Right atrium auricular region (tissue), 2 donors: ENCODE data around the gene ZNF256. TPM values are rescaled to one million over a fixed set of nuclear protein-coding genes. Genes with fewer than 3 reads are reported as not detected.

ENCODE experiments used
- DNase-seq: peaks from one replicate; pipeline ENCODE4 v3.0.0-alpha.2; 2019; ENCODE audit warnings: low spot score
- H3K27ac ChIP-seq, 2 donors: fragments of 200-600 bp; sonication (generic); 1 replicate in 1 of 2; 2 replicates in 1 of 2; pipeline ENCODE4 v1.5.1; 2016 to 2019
- H3K27me3 ChIP-seq, 2 donors: fragments of 200-600 bp; sonication (generic); one replicate each; pipeline versions ENCODE4 v1.5.1 to v1.6.0; 2017 to 2019
- H3K36me3 ChIP-seq: fragments of 200-600 bp; sonication (generic); one replicate; pipeline ENCODE4 v1.5.1; 2016
- H3K4me1 ChIP-seq, 2 donors: fragments of 200-600 bp; sonication (generic); one replicate each; pipeline versions ENCODE4 v1.5.1 to v1.6.0; 2017 to 2019
- H3K4me3 ChIP-seq, 2 donors: fragments of 200-600 bp; sonication (generic); 1 replicate in 1 of 2; 2 replicates in 1 of 2; pipeline ENCODE4 v1.5.1; 2017 to 2019; ENCODE audit warnings: mild to moderate bottlenecking in 1 of 2, moderate library complexity in 1 of 2
- H3K9me3 ChIP-seq, 2 donors: fragments of 200-600 bp; sonication (generic); one replicate each; pipeline ENCODE4 v1.5.1; 2019
- CTCF ChIP-seq, 2 donors: fragments of 200-600 bp; sonication (generic); IDR thresholded peaks; one replicate each; pipeline ENCODE4 v1.5.1; 2019; ENCODE audit warnings: antibody characterized with exemption in 2 of 2
- total RNA-seq, 2 donors: library from RNA; depleted of rRNA; stranded (reverse); fragments of >200 nt; gene quantifications; one replicate each; pipeline ENCODE4 v1.1.0, GENCODE V29; 2016

Gene ZNF256
- total RNA-seq, 2 donors from 2014 or later = 5.3 to 5.7 TPM

GRCh38 chr19:57914531-57914930 is 33.0 kb downstream of the ZNF256 start:
- Histone ChIP-seq H3K27ac (no peak overlapping the region), H3K4me1 (peaks cover 0 to 14% of the 10 kb centered on the region in 2 donors), H3K36me3 (peaks cover 14% of the 10 kb centered on the region), H3K27me3 (no peaks in the 10 kb centered on the region), H3K9me3 (peaks cover 0 to 20% of the 10 kb centered on the region in 2 donors), H3K4me3 (no peak overlapping the region)
- no peak for TF ChIP-seq CTCF (IDR thresholded peaks at IDR 0.05)
- DNase-seq = no peak

GRCh38 chr19:57907394-57907793 is 40.1 kb downstream of the ZNF256 start:
- no peak overlapping the region for H3K27ac ChIP-seq
- no peak for TF ChIP-seq CTCF (IDR thresholded peaks at IDR 0.05)
- H3K27me3 ChIP-seq = no peaks in the 10 kb centered on the region
- H3K36me3 ChIP-seq = peaks cover 35% of the 10 kb centered on the region
- H3K4me1 ChIP-seq = peaks cover 0 to 8% of the 10 kb centered on the region in 2 donors
- no peak for DNase-seq
- no peak overlapping the region for H3K4me3 ChIP-seq
- H3K9me3 ChIP-seq = peaks cover 0 to 25% of the 10 kb centered on the region in 2 donors

GRCh38 chr19:57905258-57905657 is 42.2 kb downstream of the ZNF256 start:
- Histone ChIP-seq H3K27ac (no peak overlapping the region), H3K36me3 (peaks cover 24% of the 10 kb centered on the region), H3K27me3 (no peaks in the 10 kb centered on the region), H3K4me1 (peaks cover 0 to 8% of the 10 kb centered on the region in 2 donors), H3K9me3 (peaks cover 0 to 10% of the 10 kb centered on the region in 2 donors), H3K4me3 (no peak overlapping the region)
- TF ChIP-seq CTCF (IDR thresholded peaks at IDR 0.05) = no peak
- DNase-seq = no peak

GRCh38 chr19:57903618-57904184 is 43.8 kb downstream of the ZNF256 start:
- Histone ChIP-seq H3K27me3 (no peaks in the 10 kb centered on the region), H3K9me3 (peaks cover 0 to 8% of the 10 kb centered on the region in 2 donors)

GRCh38 chr19:57900311-57900710 is 47.2 kb downstream of the ZNF256 start:
- TF ChIP-seq CTCF (IDR thresholded peaks at IDR 0.05) = no peak
- no peaks in the 10 kb centered on the region for H3K27me3 ChIP-seq

More at GRCh38 chr19:57903618-57904184, 43.8 kb downstream of the ZNF256 start:
- Histone ChIP-seq H3K27ac (no peak overlapping the region), H3K36me3 (peaks cover 15% of the 10 kb centered on the region), H3K4me1 (peaks cover 0 to 8% of the 10 kb centered on the region in 2 donors), H3K4me3 (no peak overlapping the region)
- TF ChIP-seq CTCF (IDR thresholded peaks at IDR 0.05) = peak in 1 of 2 donors; percentile 3
- no peak for DNase-seq

More at GRCh38 chr19:57900311-57900710, 47.2 kb downstream of the ZNF256 start:
- no peak overlapping the region for H3K4me3 ChIP-seq
- peaks cover 0 to 8% of the 10 kb centered on the region in 2 donors for H3K4me1 ChIP-seq
- no peak for DNase-seq
- H3K27ac ChIP-seq = no peak overlapping the region
- no peaks in the 10 kb centered on the region for H3K36me3 ChIP-seq
- no peaks in the 10 kb centered on the region for H3K9me3 ChIP-seq

Other genes with a start within 250 kb of the ZNF256 start
- 1 to 10 TPM; 2.8 to 3.3 TPM for gene ZNF154, start 238.5 kb downstream of the ZNF256 start, total RNA-seq
- gene ZNF671, start 220.1 kb downstream of the ZNF256 start, total RNA-seq = 1 to 10 TPM; 5.6 to 8.3 TPM
- gene ZNF776, start 200.9 kb downstream of the ZNF256 start, total RNA-seq = 1 to 10 TPM; 6.0 to 8.9 TPM
- gene ZNF586, start 178.0 kb downstream of the ZNF256 start, total RNA-seq = 10 to 100 TPM in 1 of 2 donors, 1 to 10 TPM in 1; 5.7 to 11.9 TPM
- 1 to 10 TPM; 1.0 to 5.3 TPM for gene ZNF552, start 132.8 kb downstream of the ZNF256 start, total RNA-seq
- 1 to 10 TPM; 3.2 to 5.7 TPM for gene ZNF587B, start 117.4 kb downstream of the ZNF256 start, total RNA-seq
- 10 to 100 TPM; 11.6 to 12.5 TPM for gene ZNF587, start 97.8 kb downstream of the ZNF256 start, total RNA-seq
- gene ZNF814, start 58.7 kb downstream of the ZNF256 start, total RNA-seq = 1 to 10 TPM; 8.7 to 9.2 TPM
- 1 to 10 TPM; 7.5 TPM for gene ZNF417, start 31.1 kb downstream of the ZNF256 start, total RNA-seq
- 1 to 10 TPM; 5.2 to 5.7 TPM for gene ZNF418, start 12.3 kb downstream of the ZNF256 start, total RNA-seq
- 1 to 10 TPM in 1 of 2 donors, not detected in 1; 1.7 TPM for gene C19orf18, start 26.8 kb upstream of the ZNF256 start, total RNA-seq
- gene ZNF606, start 55.1 kb upstream of the ZNF256 start, total RNA-seq = 1 to 10 TPM; 9.6 TPM
- gene ZSCAN1, start 86.3 kb upstream of the ZNF256 start, total RNA-seq = not detected
- 1 to 10 TPM; 2.5 to 3.1 TPM for gene ZNF135, start 111.6 kb upstream of the ZNF256 start, total RNA-seq
- 10 to 100 TPM; 48.3 to 65.7 TPM for gene ZSCAN18, start 150.5 kb upstream of the ZNF256 start, total RNA-seq
- 1 to 10 TPM; 6.9 to 7.9 TPM for gene ZNF329, start 203.1 kb upstream of the ZNF256 start, total RNA-seq
- gene ZNF274, start 235.4 kb upstream of the ZNF256 start, total RNA-seq = 10 to 100 TPM; 17.7 to 25.8 TPM